B cell (primary cell): ENCODE results near the gene ANKAR. TPM values are rescaled to one million over a fixed set of nuclear protein-coding genes. Genes with fewer than 3 reads are reported as not detected.
A peak's percentile ranks its signal among the peaks of the same experiment; 100 is the strongest.

ENCODE experiments used
- ATAC-seq: fragments of 200-7000 bp; cut with Tn5 transposase; one replicate; pipeline ENCODE4 v1.10.0; 2021; ENCODE audit warnings: low read depth, mild to moderate bottlenecking, moderate number of reproducible peaks, moderate library complexity
- CTCF ChIA-PET: fragments of 350-600 bp; sonication (Branson Sonifier 250); formaldehyde crosslinking; loops from one replicate; lab custom pipeline; 2021; ENCODE audit warnings: antibody characterized with exemption, inconsistent platforms; lab: Charles Lee
- POLR2A ChIA-PET: fragments of 350-600 bp; sonication (Branson Sonifier 250); formaldehyde crosslinking; loops from one replicate; lab custom pipeline; 2021; ENCODE audit warnings: antibody characterized with exemption; lab: Charles Lee
- DNase-seq: peaks from one replicate; pipeline ENCODE4 v3.0.0; 2013
- H2AFZ ChIP-seq: 2 replicates; pipeline ENCODE4 v1.6.1; 2012; ENCODE audit warnings: mild to moderate bottlenecking, low read depth, low read length; ENCODE audit not compliant: insufficient read depth, poor library complexity, severe bottlenecking
- H3K27ac ChIP-seq, 2 donors: 1 replicate in 1 of 2; 2 replicates in 1 of 2; pipeline ENCODE4 v1.5.1; 2012 to 2013; ENCODE audit warnings: low read length in 2 of 2, mild to moderate bottlenecking in 2 of 2, moderate library complexity in 1 of 2
- H3K27me3 ChIP-seq, 4 experiments: fragments of 200-600 bp in 1 of 4; sonication (generic) in 1 of 4; replicated peaks in 1 of 4; 1 replicate in 2 of 4; 2 replicates in 2 of 4; pipeline versions ENCODE4 v1.6.1 to v1.7.0; 2013 to 2016; ENCODE audit warnings: low read length in 3 of 4, mild to moderate bottlenecking in 2 of 4, mixed read lengths in 1 of 4, moderate library complexity in 1 of 4; ENCODE audit not compliant: insufficient read depth in 4 of 4, control insufficient read depth in 3 of 4; ENCODE audit errors: control extremely low read depth in 1 of 4
- H3K36me3 ChIP-seq, 2 experiments: replicated peaks in 1 of 2; 1 replicate in 1 of 2; 2 replicates in 1 of 2; pipeline versions ENCODE4 v1.6.1 to v1.7.1; 2013; ENCODE audit warnings: low read length in 1 of 2; ENCODE audit not compliant: insufficient read depth in 2 of 2, control insufficient read depth in 1 of 2; ENCODE audit errors: control extremely low read depth in 1 of 2, extremely low read depth in 1 of 2
- H3K4me1 ChIP-seq, 2 donors: fragments of 200-600 bp in 1 of 2; sonication (generic) in 1 of 2; 1 replicate in 1 of 2; 2 replicates in 1 of 2; pipeline versions ENCODE4 v1.5.1 to v1.6.1; 2013 to 2017; ENCODE audit warnings: low read length in 2 of 2; ENCODE audit not compliant: control insufficient read depth in 2 of 2, insufficient read depth in 2 of 2
- H3K4me2 ChIP-seq: replicated peaks from 2 replicates; pipeline ENCODE3; 2012; ENCODE audit warnings: mild to moderate bottlenecking, low read depth, low read length; ENCODE audit not compliant: poor library complexity, severe bottlenecking
- H3K4me3 ChIP-seq, 5 experiments: fragments of 200-600 bp in 1 of 5; sonication (generic) in 1 of 5; 1 replicate in 3 of 5; 2 replicates in 2 of 5; pipeline versions ENCODE4 v1.5.1 to v1.7.0; 2011 to 2016; ENCODE audit warnings: low read length in 4 of 5, mild to moderate bottlenecking in 4 of 5, low read depth in 2 of 5, control low read depth in 1 of 5, moderate library complexity in 1 of 5; ENCODE audit not compliant: insufficient read depth in 1 of 5; ENCODE audit errors: control extremely low read depth in 1 of 5, extremely low read depth in 1 of 5
- H3K79me2 ChIP-seq: fragments of 200-600 bp; sonication (generic); one replicate; pipeline ENCODE4 v1.6.0; 2016; ENCODE audit warnings: low read length; ENCODE audit not compliant: control insufficient read depth, insufficient read depth
- H3K9ac ChIP-seq: fragments of 200-600 bp; sonication (generic); 2 replicates; pipeline ENCODE4 v1.6.1; 2017; ENCODE audit warnings: mild to moderate bottlenecking, low read length, moderate library complexity
- H3K9me3 ChIP-seq, 3 donors: one replicate each; pipeline versions ENCODE4 v1.6.1 to v1.7.1; 2013; ENCODE audit warnings: low read length in 2 of 3; ENCODE audit not compliant: control insufficient read depth in 2 of 3, insufficient read depth in 1 of 3; ENCODE audit errors: control extremely low read depth in 1 of 3
- H4K20me1 ChIP-seq: 2 replicates; pipeline ENCODE4 v1.6.0; 2012; ENCODE audit warnings: mild to moderate bottlenecking, low read length; ENCODE audit not compliant: insufficient read depth, control insufficient read depth, poor library complexity, severe bottlenecking
- H3K27ac Mint-ChIP-seq: one replicate; pipeline ENCODE4 v1.8.0; 2021; ENCODE audit warnings: mixed read lengths
- H3K27me3 Mint-ChIP-seq: one replicate; pipeline ENCODE4 v1.8.0; 2021; ENCODE audit warnings: mixed read lengths
- H3K4me1 Mint-ChIP-seq: one replicate; pipeline ENCODE4 v1.8.0; 2021; ENCODE audit warnings: mixed read lengths
- H3K4me3 Mint-ChIP-seq: one replicate; pipeline ENCODE4 v1.8.0; 2021; ENCODE audit warnings: mixed read lengths
- H3K9me3 Mint-ChIP-seq: one replicate; pipeline ENCODE4 v1.8.0; 2022; ENCODE audit warnings: mixed read lengths; ENCODE audit not compliant: insufficient read depth
- EZH2 ChIP-seq: IDR thresholded peaks from 2 replicates; pipeline ENCODE4 v1.6.1; 2012; ENCODE audit warnings: borderline replicate concordance, low read depth, mild to moderate bottlenecking, moderate library complexity, low read length; ENCODE audit not compliant: insufficient read depth, poor library complexity, severe bottlenecking
- WGBS: methylation state at CpG from one replicate; pipeline ENCODE4 v1.1.5; 2013; ENCODE audit warnings: missing lambda C conversion rate; ENCODE audit not compliant: insufficient coverage; 5-methylcytosine and 5-hydroxymethylcytosine counted together
- intact Hi-C: fragments of 100-400 bp; cut with micrococcal nuclease; formaldehyde crosslinking; loops from one replicate; pipeline ENCODE4 v1.10.0; 2022
- polyA plus RNA-seq: library from polyadenylated mRNA; depleted of rRNA; stranded (reverse); fragments of >200 nt; gene quantifications from 2 replicates; pipeline ENCODE4 v1.2.3, GENCODE V29; 2012
- total RNA-seq, 2 donors: library from RNA; stranded (reverse); fragments of 120-200 nt in 1 of 2; gene quantifications; 1 replicate in 1 of 2; 2 replicates in 1 of 2; pipeline versions ENCODE4 v1.2.3 to v1.2.4, GENCODE V29; 2013 to 2022
- TF ChIP-seq, protein P1 (sequence below): fragments of 200-600 bp; IDR thresholded peaks from one replicate; pipeline ENCODE4 v1.8.0; 2022; ENCODE audit warnings: antibody characterized with exemption, mild to moderate bottlenecking

ANKAR gene
- total and polyA plus RNA-seq, 2 donors (not counting 1 experiment from before 2014, with no cell fraction given): 11.2 to 24.8 TPM

GRCh38 chr2:189658306-189659212 lies 15.9 kb upstream of the ANKAR start:
- peak overlapping the region; percentile 8 for H3K4me3 Mint-ChIP-seq
- CTCF ChIA-PET: interaction anchor here (0.8 to 6.4 kb wide), 16 partner anchors 7 to 414 kb away, joined by 3 to 86 read pairs (median 4); partner anchors contain the start of genes ANKAR and OSGEPL1
- H3K27ac Mint-ChIP-seq: peak overlapping the region; percentile 77
- Histone ChIP-seq H3K27ac (peak overlapping the region; percentile 5 to 51), H3K79me2 (peaks cover 22% of the 10 kb centered on the region), H3K4me2 (peak overlapping the region; percentile 42), H3K27me3 (no peaks in the 10 kb centered on the region), H3K9ac (no peak overlapping the region), H3K36me3 (no peaks in the 10 kb centered on the region), H2AFZ (peak overlapping the region; percentile 57), H3K9me3 (no peaks in the 10 kb centered on the region), H3K4me1 (peaks cover 21 to 30% of the 10 kb centered on the region in 2 donors), H3K4me3 (no peak overlapping the region), H4K20me1 (no peaks in the 10 kb centered on the region)
- peak; percentile 17 for DNase-seq
- TF ChIP-seq, protein P1, sequence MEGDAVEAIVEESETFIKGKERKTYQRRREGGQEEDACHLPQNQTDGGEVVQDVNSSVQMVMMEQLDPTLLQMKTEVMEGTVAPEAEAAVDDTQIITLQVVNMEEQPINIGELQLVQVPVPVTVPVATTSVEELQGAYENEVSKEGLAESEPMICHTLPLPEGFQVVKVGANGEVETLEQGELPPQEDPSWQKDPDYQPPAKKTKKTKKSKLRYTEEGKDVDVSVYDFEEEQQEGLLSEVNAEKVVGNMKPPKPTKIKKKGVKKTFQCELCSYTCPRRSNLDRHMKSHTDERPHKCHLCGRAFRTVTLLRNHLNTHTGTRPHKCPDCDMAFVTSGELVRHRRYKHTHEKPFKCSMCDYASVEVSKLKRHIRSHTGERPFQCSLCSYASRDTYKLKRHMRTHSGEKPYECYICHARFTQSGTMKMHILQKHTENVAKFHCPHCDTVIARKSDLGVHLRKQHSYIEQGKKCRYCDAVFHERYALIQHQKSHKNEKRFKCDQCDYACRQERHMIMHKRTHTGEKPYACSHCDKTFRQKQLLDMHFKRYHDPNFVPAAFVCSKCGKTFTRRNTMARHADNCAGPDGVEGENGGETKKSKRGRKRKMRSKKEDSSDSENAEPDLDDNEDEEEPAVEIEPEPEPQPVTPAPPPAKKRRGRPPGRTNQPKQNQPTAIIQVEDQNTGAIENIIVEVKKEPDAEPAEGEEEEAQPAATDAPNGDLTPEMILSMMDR: no peak
- no peak for TF ChIP-seq EZH2
- intact Hi-C loops: no loop called here
- WGBS: 62% methylated on average over 6 of the region's 7 CpGs
- H3K27me3 Mint-ChIP-seq: no peaks in the 10 kb centered on the region
- H3K9me3 Mint-ChIP-seq: no peaks in the 10 kb centered on the region
- no peak for ATAC-seq
- POLR2A ChIA-PET: interaction anchor here (1.6 kb wide), 1 partner anchor 104 kb away, joined by 3 read pairs; the partner anchor contains the start of gene OSGEPL1
- H3K4me1 Mint-ChIP-seq: peaks cover 20% of the 10 kb centered on the region
